Measurements from ENCODE around the gene RBFOX2.
"Not testable (repeated sequence)": the region's sequence is repeated elsewhere in the genome, so short reads cannot be mapped to it uniquely, and the experiment has no call there.

Gene RBFOX2

DNA sequence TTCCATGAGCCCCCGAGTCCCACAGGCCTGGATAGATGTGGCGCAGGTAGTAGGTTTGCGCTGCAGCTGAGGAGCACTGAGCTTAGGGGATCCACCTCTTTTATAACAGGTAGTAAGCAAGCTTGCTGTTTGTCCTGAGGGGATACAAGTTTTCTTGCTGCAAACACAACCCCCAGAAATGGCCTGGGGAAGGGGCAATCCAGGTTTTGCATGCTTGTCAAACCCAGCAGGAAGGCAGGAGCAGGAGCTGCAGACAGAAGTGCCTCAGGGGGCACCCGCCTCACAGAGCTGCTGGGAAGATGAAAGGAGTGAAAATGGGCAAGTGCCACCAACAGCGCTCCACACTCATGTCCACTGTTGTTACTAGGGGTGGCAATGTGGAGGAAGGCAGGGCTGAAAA lies 292.5 kb downstream of the RBFOX2 start:
- DNase-seq (ENCODE audit: low spot score), result no peak

DNA sequence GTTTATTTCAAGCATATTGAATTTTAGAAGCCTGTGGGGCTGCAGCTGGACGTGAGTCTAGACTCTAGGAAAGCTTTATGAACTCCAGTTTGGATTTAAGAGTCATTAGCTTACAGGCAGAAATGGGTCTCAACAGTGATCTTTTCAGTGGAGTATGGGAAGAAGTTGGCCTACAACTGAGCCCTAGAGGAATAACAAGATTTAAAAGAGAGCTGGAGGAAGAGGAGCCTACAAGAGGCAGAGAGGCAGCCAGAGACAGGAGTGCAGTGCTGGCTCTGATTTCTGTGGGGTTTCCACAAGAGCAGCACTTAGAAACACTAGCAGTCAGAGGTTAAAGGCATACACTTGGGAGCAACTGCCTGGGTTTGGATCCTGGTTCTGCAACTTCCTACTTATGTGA lies 293.1 kb downstream of the RBFOX2 start:
- no peak for DNase-seq (ENCODE audit: low spot score)

DNA sequence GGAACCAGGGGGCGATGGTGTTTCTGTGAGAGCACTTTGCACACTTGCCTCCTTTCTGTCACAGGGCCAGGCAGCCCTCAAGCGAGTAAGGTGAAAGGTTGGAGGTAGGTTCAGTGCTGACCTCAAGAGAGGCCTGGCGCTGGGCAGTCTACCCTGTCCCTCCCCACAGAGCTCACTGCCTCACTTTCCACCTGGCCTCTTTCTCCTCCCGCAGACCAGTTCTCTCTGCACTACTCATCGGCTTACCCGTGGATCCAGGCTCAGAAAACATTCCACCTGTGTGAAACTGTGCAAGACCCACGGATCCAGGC lies 294.2 kb downstream of the RBFOX2 start:
- DNase-seq (ENCODE audit: low spot score), result no peak

DNA sequence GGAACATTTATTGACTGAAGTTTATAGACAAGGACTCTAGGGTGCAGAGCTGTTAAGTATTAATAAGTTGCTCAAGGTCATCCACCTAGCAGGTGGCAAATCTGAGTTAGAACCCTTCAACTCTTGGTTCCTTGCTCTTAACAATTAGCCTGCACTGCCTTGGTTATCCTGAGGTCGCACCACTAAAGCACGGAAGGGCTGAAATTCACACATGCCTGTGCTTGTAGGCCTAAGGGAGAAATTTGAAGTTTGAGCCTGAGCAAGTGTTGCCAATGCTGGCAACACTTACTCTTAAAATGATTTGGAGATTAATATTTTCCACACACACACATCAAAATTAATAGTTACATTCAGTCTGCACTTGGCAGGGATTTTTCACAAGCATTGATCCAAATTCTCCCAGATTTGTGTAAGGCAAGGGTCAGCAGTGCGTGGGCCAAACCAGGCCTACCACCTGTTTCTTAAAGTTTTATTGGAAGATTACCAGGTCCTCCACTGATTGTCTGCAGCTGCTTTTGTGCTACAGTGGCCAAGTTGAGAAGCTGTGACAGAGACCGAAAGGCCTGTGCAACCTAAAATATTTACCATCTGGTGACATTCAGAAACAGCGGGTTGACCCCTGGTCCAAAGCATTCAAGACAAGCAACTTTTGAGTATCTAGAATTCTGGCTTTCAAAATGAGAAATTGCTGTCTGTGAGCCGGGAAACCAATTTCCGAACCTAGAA lies 294.7 kb downstream of the RBFOX2 start:
- no peak for DNase-seq (ENCODE audit: low spot score)

DNA sequence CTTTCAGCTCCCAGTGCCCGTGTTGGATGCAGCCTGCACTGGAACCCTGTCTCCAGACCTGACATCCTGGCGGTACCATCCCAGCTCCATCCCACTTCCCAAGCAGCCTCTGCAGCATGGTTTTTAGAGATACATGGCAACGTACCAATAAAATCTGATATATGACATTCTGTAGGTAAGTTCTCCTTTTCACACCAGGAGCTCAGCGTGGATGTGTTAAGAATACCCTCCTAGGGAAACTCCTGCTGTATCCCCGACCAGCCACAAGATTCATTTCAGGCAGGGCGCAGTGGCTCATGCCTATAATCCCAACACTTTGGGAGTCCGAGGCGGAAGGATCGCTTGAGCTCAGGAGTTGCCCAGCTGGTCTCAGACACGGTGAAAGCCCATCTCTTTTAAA lies 295.6 kb downstream of the RBFOX2 start:
- no peak for DNase-seq (ENCODE audit: low spot score)

DNA sequence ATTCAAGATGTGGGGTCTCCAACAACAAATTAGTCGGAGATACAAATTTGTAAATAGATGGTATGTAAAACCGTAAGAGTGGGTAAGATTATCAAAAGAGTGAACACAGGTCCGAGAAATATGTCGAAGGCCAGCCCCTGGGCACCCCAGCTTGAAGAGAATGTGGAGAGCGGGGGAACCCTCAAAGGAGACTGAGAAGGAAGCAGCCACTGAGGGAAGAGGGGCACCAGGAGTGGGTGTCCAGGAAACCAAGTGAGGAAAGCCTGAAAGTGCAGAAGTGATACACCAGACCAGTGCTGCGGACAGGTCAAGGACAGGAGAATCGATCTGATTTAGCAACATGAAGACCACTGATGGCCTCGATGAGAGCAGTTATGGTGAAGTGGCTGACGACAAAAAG lies 296.5 kb downstream of the RBFOX2 start:
- DNase-seq (ENCODE audit: low spot score), result no peak

DNA sequence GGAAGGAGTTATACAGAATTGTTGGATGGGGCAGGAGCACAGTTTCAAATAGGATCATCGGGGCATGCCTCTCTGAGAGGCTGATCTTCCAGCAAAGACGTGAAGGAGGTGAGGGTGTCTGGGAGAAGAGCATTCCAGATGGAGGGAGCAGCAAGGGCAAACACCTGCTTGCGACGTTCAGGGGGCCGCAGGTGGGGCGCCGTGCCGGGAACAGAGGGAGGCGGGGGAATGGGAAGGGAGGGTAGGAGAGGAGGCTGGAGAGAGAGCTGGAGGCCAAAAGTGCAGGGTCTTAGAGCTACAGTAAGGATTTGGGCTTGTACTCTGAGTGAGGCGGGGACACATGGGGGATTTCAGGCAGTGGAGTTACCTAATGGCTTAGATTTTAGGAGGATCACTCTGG lies 297.3 kb downstream of the RBFOX2 start:
- no peak for DNase-seq (ENCODE audit: low spot score)

DNA sequence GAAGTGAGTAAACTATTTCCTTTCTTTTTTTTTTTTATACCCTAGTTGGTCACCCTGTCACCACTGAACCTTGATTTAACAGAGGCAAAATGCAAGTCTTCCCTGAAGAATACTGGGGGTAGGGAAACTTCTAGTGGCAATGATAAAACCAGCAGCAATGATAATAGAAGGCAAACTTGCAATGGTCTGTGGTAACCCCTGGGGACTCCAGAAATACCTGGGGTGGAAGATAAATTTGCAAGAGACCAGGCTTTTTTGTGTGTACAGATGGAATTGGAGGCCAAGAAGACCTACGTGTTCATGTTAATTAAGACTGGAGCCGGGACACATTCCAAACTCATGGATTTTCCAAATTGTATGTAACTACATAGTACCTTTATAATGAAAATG lies 299.3 kb downstream of the RBFOX2 start:
- no peak for DNase-seq (ENCODE audit: low spot score)

DNA sequence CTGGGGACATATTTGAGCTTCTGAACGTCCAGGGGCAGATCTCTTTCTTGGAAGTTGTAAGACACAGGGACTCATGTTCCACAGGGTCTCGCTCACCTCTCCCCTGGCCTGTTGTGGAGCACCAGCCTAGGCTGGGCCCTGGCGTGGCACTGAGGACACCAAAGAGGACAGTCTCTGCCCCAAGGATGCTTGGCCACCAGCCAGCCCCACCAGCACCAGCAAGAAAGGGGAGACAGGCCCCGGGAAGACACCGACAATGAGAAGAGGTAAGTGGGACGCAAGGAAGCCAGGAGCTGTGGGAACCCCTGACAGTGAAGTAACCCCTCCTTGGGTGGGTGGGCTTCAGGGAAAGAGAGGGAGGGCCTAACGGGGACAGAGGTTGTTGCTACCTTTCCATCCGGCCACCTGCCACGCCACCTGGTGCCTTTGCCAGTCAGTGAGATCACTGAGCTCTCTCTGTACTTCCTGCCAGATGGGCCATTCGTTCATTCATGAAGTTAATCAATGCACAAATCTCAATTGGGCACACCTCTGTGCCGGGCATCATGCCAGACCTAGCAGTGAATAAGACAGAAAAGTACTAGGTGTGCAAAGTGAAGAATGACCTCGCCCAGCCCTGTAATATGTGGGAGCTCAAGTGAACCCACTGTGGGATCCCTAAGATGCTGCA lies 299.9 kb downstream of the RBFOX2 start:
- DNase-seq (ENCODE audit: low spot score), result no peak

DNA sequence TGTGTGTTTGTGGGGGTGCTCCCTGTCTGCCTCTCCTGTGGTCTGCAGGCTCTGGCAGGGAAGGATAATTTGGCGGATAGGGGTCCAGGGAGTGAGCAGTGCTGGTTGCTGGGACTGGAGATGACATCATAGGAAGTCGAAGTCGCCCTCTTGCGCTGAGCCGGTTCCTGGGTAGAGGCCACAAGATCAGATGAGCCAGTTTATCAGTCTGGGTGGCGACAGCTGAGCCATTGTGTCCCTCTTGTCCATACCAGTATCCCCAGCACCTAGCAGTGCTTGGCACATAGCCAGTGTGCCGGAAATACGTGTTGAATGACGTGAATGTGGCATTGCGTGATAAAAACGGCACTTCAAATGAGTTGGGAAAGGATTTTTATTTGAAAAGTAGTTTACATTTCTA lies 301.2 kb downstream of the RBFOX2 start:
- DNase-seq (ENCODE audit: low spot score), result no peak

DNA sequence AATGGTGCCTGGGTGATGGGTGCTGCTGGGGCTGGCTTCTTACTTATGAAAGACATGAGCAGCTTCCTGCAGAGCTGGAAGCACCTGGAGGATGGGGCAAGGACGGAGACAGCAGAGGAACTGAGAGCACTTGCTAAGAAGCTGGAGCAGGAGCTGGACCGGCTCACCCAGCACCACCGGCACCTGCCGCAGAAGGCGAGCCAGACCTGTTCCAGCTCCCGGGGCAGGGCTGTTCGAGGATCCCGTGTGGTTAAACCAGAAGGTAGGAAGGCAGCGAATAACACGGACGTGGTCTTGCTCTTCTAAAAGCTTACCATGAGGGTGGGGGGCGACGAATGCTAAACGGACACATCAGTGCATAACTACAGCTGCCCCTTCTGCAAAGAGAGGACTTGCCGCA lies 301.7 kb downstream of the RBFOX2 start:
- no peak for DNase-seq (ENCODE audit: low spot score)

DNA sequence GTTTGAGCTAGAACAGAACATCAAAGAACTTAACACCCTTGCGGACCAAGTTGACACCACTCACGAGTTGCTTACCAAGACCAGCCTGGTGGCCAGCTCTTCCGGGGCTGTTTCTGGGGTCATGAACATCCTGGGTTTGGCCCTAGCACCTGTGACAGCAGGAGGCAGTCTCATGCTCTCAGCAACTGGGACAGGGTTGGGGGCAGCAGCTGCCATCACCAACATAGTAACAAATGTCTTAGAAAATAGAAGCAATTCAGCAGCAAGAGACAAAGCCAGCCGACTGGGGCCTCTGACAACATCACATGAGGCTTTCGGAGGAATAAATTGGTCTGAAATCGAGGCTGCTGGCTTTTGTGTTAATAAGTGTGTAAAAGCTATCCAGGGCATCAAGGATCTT lies 302.2 kb downstream of the RBFOX2 start:
- no peak for DNase-seq (ENCODE audit: low spot score)

DNA sequence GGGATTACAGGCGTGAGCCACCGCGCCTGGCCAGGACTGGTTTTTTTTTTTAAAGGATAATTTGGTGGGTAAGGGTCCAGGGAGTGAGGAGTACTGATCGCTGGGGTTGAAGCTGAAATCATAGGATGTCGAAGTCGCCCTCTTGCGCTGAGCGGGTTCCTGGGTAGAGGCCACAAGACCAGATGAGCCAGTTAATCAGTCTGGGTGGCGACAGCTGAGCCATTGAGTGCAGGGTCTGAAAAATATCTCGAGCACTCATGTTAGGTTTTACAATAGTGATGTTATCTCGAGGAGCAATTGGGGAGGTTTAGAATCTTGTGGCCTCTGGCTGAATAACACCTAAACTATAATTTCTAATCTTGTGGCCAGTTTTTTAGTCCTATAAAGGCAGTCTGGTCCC lies 303.1 kb downstream of the RBFOX2 start:
- DNase-seq (ENCODE audit: low spot score), result no peak

DNA sequence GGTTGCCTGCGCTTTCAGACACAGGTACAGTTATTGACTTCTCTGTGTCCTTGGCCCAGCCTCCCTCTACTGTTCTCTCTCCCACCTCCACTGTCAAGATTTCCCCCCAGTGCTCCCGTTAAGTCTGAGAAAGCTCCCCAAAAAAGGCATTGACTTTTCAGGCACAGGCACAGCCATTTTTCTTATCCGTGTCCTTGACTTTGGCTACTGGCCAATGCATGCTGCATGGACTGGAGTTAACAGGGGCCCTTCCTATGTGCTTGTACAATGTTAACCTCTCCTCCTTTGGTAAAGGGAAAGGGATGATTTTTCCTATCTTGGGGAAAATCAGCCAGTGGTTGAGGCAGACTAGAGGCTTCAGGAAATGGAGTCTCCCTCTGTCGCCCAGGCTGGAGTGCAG lies 306.7 kb downstream of the RBFOX2 start:
- no peak for DNase-seq (ENCODE audit: low spot score)

DNA sequence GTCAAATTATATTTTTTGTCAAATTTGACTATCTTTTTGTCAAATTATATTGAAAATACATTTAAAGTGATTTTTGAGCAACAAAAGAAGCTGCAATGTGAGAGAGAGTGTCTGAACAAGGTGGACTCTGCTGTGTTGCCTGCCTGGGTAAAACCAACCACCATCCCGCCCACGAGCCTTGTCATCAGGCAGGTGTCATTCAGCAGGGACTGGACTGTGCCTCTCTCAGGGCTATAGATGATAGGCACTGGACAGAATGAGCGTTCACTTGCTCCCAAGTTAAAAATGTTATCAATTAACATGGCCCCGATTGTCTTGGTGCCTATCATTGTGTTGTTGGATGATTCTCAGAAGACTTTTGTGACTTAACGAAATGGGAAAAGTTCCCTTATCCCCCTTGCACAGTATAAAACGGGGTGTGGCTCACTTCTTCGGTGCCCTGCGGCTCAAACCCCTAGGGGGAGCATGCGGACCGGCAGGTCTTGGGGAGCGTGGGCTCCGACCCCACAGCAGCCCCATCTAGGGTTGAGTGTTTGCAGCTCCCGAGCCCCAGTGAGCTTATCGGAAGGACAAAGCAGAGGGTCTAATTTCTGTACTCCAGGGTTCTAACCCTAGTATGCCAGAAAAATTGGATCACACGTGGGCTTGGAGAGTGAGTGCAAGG lies 309.3 kb downstream of the RBFOX2 start:
- DNase-seq (ENCODE audit: low spot score), result no peak

DNA sequence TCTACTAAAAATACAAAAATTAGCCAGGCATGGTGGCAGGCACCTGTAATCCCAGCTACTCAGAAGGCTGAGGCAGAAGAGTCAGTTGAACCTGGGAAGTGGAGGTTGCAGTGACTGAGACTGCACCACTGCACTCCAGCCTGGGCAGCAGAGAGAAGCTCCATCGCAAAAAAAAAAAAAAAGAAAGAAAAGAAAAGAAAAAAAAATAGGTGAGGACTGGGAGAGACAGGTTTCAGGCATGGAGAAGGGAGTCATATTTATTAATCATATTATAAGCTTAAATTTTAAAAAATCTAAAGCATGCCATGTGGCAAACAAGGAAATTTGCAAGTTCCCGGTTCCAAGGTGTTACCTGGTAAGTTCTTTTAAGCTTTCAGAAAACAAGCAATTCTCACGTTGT lies 311.1 kb downstream of the RBFOX2 start, which contains the start of gene APOL5:
TSS of gene APOL5 (plus strand) at position 301 of the 400 bp plus-strand sequence. CDS start at position 301, 0 bp downstream.
- DNase-seq (ENCODE audit: low spot score), result no peak

DNA sequence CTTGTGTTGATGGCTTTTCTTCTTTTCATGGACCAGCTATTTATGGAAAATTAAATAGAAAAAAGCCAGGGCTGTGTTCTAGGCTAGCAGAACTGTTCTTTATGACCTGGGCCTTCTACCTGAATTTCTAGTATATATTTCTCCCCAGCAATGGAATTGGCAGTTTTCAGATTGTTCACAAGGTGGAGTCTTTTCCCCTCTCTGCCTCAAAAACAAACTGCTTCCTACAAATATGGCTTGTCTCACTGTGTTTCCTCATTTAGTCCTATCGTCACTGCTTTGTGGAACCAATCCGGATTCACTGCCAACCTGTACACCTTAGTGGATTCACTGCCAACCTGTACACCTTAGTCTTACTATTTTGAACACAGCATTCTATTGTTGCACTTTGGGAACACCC lies 316.0 kb downstream of the RBFOX2 start:
- DNase-seq (ENCODE audit: low spot score), result no peak

DNA sequence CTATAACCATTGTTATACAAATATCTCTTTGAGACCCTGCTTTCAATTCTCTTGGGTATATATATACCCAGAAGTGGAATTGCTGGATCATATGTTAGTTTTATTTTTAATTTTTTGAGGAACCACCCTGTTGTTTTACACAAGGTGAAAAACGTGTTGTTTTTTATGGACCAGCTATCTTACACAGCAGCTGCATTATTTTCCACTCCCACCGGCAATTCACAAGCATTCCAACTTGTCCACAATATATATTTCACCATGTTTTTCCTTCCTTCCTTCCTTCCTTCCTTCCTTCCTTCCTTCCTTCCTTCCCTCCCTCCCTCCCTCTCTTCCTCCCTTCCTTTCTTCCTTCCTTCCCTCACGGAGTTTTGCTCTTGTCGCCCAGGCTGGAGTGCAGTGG lies 317.3 kb downstream of the RBFOX2 start:
- no peak for DNase-seq (ENCODE audit: low spot score)

DNA sequence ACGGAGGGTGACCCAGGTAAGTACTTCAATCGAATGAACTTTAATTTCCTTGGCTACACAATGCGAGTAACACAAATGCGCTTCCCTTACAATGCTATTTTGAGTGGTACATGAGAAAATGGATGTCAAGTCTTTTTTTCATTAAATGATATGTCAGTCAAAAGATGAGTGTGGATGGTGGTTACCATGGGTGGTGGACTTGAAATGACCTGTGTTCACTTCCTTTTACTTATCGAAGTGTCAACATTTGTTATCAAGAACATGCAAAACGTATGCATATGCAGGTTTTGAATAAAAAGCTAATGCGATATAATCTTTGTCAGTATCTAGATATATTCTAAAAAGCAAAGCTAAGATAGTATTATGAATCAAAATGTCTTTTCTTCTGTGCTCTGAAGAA lies 319.7 kb downstream of the RBFOX2 start:
- DNase-seq (ENCODE audit: low spot score), result no peak

DNA sequence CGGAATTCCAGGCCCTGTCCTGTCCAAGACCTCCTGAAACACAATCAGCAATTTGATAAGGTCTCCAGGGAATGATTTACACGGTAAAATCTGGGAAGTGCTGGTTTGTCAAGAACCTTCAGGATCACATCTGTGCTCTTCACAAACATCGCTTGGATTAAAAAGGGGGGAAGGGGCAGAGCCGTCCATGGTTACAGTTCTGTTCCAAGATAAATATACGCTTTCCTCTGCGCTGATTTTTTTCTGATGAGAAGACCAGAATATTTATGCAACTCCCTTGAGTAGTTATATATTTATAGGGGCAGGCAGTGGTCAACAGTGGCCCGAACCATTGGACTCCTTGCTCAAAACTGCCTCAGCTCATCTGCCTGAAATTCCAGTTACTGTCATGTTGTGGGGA lies 320.2 kb downstream of the RBFOX2 start:
- DNase-seq (ENCODE audit: low spot score), result no peak

DNA sequence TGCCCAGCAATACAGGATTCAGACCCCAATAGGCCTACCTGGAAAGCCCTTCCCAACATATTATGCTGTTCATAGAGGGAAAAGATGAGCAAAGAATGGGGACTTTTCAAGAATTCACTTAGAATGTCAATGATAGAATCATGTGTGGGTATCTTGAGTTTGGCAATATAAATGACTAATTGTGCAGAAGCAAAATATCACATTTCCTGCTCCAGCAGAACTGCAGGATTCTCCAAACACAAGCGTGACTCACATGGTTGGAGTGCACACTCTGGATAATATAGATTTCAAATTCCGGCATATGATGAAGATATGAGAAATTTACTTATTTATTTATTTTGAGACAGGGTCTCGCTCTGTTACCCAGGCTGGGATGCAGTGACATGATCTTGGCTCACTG lies 323.5 kb downstream of the RBFOX2 start:
- DNase-seq (ENCODE audit: low spot score), result no peak

DNA sequence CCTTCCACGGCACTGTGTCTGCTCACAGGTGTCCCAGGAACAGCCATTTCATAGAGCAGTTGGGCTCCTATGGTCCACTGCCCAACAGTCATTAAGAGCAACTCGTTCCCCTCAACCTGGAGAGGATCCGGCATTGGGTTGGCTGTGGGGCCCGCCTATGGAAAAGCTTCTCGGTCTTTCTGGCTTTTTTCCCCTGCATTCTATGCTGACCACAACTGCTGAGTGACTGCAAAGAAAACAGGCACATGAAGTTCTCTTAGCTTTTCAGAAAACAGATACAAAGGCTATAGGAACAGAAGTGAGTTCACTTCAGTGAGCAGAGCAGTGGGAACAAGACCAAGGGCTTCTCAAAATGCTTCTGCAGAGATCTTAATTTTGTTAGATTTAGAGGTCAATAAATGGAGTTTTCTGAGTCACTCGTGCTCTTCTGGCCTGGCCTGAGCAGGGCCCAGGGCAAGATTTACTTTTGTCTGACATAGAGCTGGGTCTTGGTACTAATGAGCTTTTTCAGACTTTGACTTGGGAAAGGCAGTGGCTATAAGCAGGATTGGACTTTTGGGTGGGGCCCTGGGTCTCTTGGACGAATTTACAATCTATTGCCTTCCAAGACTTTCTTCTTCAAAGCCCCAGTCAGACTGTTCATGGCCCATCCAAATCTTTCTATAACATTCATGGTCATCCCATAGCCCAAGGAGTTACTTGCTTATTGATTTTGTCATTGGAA lies 324.6 kb downstream of the RBFOX2 start:
- DNase-seq (ENCODE audit: low spot score), result no peak

DNA sequence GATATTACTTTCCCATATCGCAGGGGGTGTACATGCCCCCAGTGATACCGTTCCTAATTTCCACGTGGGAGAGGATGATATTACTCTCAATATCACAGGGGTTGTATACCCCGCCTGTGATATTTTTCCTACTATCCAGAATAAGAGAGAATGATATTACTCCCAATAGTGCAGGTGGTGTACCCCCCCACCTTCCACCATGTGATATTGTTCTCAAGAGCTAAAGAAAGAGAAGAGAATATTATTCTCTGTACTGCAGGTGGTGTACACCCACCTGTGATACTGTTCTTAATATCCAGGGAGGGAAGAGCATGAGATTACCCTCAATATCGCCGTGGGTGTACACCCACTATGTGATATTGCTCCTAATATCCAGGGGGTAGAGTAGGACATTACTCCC lies 328.8 kb downstream of the RBFOX2 start:
- DNase-seq (ENCODE audit: low spot score), result not testable (repeated sequence)
